T-helper 9 cell (primary cell): ENCODE results near the gene MMP8.

Experiments
- DNase-seq: peaks from one replicate; pipeline ENCODE4 v3.0.0-alpha.2; 2020

The MMP8 gene

GRCh38 chr11:102719620-102720277, 5.0 kb downstream of the MMP8 start:
- no peak for DNase-seq

GRCh38 chr11:102717280-102717679, 7.5 kb downstream of the MMP8 start:
- DNase-seq: no peak

- DNase-seq: no peak
These were observed 8.2 kb downstream of the MMP8 start for GRCh38 chr11:102716527-102716926.

DNA sequence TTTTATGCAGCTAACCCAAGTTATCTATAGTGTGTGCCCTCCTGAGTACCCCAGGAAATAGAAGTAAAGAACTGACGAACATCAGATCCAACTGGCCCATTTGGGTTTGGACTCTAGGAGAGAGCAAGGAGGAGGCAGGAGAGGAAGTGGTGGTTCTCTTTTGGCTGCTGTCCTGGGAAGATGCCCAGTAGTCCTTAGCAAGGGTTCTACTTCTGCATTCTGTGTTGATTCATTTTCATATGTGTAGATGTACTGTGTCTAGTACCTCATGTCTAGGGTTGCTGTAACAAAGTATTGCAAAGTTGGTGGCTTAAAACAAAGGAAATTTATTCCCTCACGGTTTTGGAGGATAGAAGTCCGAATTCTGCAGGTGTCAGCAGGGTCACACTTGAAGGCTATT, 12.6 kb downstream of the MMP8 start:
- no peak for DNase-seq

DNA sequence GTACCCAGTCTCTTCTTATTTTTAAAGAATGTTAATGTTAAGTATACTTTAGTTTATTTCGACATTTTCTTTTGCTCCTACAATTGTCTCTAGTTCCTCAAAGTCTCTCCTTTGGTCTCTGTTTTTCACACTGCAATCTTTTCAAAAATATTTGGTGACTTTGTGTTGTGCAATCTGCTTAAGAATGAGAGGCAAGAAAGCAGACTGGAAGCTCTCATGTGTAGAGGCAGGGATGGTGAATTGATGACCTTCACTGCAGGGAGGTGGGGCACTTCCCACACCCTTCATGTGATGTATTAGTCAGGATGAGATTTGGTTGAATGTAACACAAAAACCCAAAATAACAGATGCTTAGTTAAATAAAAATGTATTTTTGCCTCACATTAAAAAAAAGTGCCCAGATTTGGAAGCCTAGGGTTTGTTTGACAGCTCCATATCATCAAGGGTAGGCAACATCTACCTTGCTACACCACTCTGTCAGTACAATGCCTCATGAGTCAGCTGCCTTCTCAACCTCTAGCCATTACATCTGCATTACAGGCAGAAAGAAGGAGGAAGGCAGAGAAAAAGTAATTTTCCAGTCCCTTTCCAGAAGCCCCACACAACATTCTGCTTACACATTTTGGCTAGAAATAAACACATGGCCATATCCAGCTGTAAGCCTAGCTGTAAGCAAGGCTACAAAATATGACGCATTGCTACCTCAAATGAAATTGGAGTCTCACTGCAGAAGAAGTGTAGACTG, 15.4 kb downstream of the MMP8 start:
- no peak for DNase-seq

DNA sequence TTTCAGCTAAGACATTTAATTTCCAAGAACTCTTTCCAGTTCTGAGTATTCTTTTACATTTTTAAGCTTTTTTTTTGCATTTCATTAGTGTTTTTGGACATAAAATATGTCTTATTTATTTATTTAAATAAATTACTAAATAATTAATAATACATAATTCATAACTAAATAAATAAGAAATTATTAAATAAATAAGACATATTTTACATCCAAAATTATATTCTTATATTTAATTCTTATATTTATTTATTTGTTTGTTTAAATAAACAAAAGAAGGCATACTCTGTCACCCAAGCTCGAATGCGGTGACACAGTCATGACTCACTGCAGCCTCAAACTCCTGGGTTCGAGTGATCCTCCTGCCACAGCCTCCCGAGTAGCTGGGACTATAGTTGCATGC, 16.1 kb downstream of the MMP8 start:
- no peak for DNase-seq

DNA sequence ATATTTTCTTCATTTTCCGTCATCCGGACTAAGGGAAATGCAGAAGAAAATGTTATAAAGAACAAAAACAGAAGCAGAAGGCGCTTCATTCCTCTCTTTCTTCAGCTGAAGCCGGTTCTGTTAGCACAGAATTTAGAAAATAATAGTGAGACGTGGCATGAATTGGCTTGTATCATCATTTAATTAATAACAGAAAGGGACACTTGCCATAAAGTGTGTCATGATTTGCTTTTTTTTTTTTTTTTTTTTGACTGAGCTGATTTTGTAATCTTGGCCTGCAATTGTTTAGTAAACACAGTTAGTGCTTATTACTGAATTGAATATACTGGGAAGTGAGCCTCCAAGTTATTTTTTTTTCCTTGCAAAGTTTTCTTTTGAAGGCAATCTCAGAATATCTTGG, 19.1 kb downstream of the MMP8 start, which contains the start of gene MMP27:
Gene MMP27, minus strand, starts transcription at position 144 of the 400 bp plus-strand sequence. Its CDS starts 55 bp downstream, at position 89.
- no peak for DNase-seq

GRCh38 chr11:102704841-102705240, 19.9 kb downstream of the MMP8 start:
- no peak for DNase-seq

GRCh38 chr11:102703826-102704493, 20.8 kb downstream of the MMP8 start:
- DNase-seq: no peak

DNA sequence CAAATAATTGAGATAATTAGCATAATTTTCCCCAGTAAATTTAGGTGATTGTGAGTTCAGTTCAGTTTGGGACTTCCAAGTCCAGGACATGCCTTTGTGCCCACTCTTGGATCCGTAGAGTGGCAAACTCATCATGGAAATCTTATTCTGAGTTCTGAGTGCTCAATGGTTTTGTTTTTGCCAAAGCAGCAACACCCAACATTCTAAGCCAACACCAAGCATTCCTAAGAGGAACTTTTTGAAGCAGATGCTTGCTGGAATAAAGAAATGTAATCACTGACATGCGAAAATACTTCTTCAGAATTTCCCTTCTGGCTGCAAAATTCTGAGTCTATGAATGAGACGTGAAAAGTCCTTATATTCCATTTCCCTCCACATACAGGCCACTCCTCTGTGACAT, 29.6 kb downstream of the MMP8 start:
- no peak for DNase-seq

- DNase-seq: no peak
These were observed 39.0 kb downstream of the MMP8 start for GRCh38 chr11:102685754-102686153.

DNA sequence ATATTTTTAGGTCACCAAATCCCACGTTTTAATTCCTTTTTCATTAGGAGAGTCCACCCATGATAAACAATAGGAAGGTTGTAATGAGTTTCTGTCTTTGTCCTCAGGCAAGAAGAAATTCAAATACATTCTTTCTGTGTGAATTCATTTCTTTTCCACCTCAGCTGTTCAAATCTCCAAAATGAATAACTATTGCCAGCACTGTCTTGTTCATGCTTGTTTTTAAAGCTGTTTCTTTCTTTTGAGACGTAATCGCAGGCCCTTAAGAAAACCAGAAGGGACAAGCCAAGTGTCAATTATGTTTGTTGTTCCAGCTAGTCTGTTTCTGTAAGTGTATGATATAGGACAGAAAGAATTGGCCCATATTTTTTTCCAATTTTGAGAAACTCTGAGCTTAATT, 39.4 kb downstream of the MMP8 start:
- DNase-seq: no peak

- no peak for DNase-seq
These were observed 41.5 kb downstream of the MMP8 start for GRCh38 chr11:102683277-102683676.

- DNase-seq: no peak
These were observed 43.8 kb downstream of the MMP8 start for GRCh38 chr11:102680945-102681344.

DNA sequence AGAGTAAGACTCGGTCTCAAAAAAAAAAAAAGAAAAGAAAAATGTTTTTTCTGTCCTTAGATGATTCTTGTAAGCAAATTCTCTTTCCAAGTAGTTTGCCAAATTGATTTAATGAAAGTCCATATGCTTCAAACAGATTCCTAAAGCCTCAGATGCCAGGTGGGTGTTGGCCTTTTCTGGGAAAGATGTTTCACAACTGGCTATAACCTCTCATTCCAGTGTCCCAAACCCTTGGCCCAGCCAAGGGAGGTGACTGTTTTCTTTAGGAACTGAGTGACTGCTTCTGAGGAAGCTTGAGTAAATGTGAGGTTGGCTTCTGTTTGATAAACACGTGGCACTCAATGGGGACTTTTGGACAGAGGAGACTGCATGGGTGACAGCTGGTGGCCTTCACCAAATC, 46.7 kb downstream of the MMP8 start:
- DNase-seq: no peak

- no peak for DNase-seq
These were observed 48.7 kb downstream of the MMP8 start for GRCh38 chr11:102676084-102676483.

- DNase-seq: no peak
These were observed 55.1 kb downstream of the MMP8 start for GRCh38 chr11:102669664-102670063.

DNA sequence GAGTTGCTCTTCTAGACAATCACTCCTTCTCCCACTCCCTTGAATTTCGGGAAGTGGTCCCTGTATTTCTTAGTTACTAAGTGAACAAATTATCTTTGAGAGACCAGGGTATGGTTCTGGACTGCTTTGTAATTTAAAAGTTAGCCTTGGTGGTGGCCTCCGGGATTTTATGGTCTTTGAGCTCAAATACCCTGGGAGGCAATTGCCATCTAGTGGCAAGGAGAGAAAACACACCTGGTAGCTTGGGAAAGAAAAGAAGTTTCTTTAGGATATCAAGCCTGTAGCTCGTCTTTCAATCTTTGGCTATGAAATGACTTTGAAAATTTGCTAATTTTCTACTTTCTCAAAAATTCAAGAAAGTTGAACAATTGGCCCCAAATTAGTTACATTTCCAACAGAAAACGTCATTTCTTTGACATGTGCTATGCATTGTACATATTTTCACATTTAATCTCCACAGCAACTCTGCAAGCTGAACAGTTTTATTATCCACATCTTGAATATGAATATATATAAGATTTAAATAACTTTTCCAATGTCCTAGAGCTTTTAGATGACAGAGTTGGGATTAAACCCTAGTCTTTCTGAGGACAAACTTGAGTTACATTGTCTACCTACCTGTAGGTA, 58.3 kb downstream of the MMP8 start:
- DNase-seq: no peak

DNA sequence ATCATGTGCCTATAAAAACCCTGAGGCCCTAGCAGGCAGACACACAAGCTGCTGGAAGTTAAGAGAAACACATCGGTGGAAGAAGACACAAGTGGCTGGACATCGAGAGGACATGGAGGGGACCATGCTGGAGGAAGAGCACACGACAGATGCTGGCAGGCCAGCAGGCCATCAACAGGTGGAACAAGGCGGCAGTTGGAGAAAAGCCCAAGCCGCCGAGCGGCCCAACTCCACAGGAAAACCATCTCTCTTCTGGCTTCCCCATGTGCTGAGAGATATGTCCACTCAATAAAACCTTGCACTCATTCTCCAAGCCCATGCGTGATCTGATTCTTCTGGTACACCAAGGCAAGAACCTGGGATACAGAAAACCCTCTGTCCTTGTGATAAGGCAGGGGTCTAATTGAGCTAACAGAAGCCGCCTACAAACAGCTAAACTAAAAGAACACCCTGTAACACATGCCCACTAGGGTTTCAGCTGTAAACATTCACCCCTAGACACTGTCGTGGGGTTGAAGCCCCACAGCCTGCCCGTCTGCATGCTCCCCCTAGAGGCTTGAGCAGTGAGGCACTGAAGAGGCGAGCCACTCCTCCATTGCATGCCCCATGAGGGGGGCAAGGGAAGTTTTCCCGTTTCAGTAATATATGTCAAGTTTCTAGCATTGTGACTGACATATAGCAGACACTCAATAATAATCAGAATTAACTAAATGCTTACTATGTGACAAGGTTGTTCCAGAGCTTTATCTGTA, 60.6 kb downstream of the MMP8 start:
- no peak for DNase-seq

- no peak for DNase-seq
These were observed 62.1 kb downstream of the MMP8 start for GRCh38 chr11:102662607-102663006.
